ENCODE results near the gene HNRNPR. TPM values are rescaled to one million over a fixed set of nuclear protein-coding genes. Genes with fewer than 3 reads are reported as not detected.
"Not testable (repeated sequence)": the region's sequence is repeated elsewhere in the genome, so short reads cannot be mapped to it uniquely, and the experiment has no call there.

The HNRNPR gene
- total RNA-seq, 1 donor, result 70.6 TPM

GRCh38 chr1:23263380-23263887 is 80.7 kb downstream of the HNRNPR start:
- DNase-seq (ENCODE audit: insufficient read length, low spot score, missing footprints), result peak; percentile 5
- Histone ChIP-seq H2AFZ (ENCODE audit: low read length) (no peak overlapping the region), H3K36me3 (ENCODE audit: insufficient read depth, low read length) (no peaks in the 10 kb centered on the region), H3K9me3 (ENCODE audit: low read depth, low read length) (no peaks in the 10 kb centered on the region), H3K27ac (ENCODE audit: low read depth, low read length) (no peak overlapping the region), H4K20me1 (ENCODE audit: insufficient read depth, low read length) (no peaks in the 10 kb centered on the region), H3K79me2 (ENCODE audit: insufficient read depth, low read length) (no peaks in the 10 kb centered on the region), H3K4me3 (ENCODE audit: insufficient read depth, low read length) (no peak overlapping the region), H3K27me3 (ENCODE audit: insufficient read depth, low read length) (no peaks in the 10 kb centered on the region), H3K4me1 (ENCODE audit: insufficient read depth, low read length) (no peaks in the 10 kb centered on the region), H3K4me2 (ENCODE audit: insufficient read depth, low read length) (no peak overlapping the region)
- no peak for TF ChIP-seq CTCF (IDR thresholded peaks at IDR 0.05; ENCODE audit: extremely low read depth, low read depth, low read length)

DNA sequence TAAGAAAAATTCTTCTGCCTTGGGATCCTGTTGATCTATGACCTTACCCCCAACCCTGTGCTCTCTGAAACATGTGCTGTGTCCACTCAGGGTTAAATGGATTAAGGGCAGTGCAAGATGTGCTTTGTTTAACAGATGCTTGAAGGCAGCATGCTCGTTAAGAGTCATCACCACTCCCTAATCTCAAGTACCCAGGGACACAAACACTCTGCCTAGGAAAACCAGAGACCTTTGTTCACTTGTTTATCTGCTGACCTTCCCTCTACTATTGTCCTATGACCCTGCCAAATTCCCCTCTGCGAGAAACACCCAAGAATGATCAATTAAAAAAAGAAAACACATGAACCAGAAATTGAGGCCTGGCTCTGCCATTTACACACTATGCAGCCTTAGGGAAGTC is 86.0 kb downstream of the HNRNPR start:
- not testable (repeated sequence) for H3K4me2 ChIP-seq (ENCODE audit: insufficient read depth, low read length); H3K79me2 ChIP-seq (ENCODE audit: insufficient read depth, low read length); H3K27ac ChIP-seq (ENCODE audit: low read depth, low read length); H3K36me3 ChIP-seq (ENCODE audit: insufficient read depth, low read length); H3K27me3 ChIP-seq (ENCODE audit: insufficient read depth, low read length); H4K20me1 ChIP-seq (ENCODE audit: insufficient read depth, low read length); DNase-seq (ENCODE audit: insufficient read length, low spot score, missing footprints); H3K9me3 ChIP-seq (ENCODE audit: low read depth, low read length); H2AFZ ChIP-seq (ENCODE audit: low read length); H3K4me1 ChIP-seq (ENCODE audit: insufficient read depth, low read length); H3K4me3 ChIP-seq (ENCODE audit: insufficient read depth, low read length)

- not testable (repeated sequence) for H4K20me1 ChIP-seq (ENCODE audit: insufficient read depth, low read length); H3K79me2 ChIP-seq (ENCODE audit: insufficient read depth, low read length); H3K4me3 ChIP-seq (ENCODE audit: insufficient read depth, low read length); H3K4me2 ChIP-seq (ENCODE audit: insufficient read depth, low read length); H3K9me3 ChIP-seq (ENCODE audit: low read depth, low read length); H3K36me3 ChIP-seq (ENCODE audit: insufficient read depth, low read length); H3K27me3 ChIP-seq (ENCODE audit: insufficient read depth, low read length); H3K4me1 ChIP-seq (ENCODE audit: insufficient read depth, low read length); DNase-seq (ENCODE audit: insufficient read length, low spot score, missing footprints); H2AFZ ChIP-seq (ENCODE audit: low read length); H3K27ac ChIP-seq (ENCODE audit: low read depth, low read length)
These were observed 86.7 kb downstream of the HNRNPR start for GRCh38 chr1:23257371-23257770.

Other genes with a start within 250 kb of the HNRNPR start
- gene LUZP1, start 175.4 kb downstream of the HNRNPR start, total RNA-seq, result 29.5 and 30.0 TPM in 2 replicates
- under 0.01 TPM in 1 of 2 replicates, not detected in the other for gene HTR1D, start 126.8 kb downstream of the HNRNPR start, total RNA-seq
- 32.4 and 32.9 TPM in 2 replicates for gene ZNF436, start 25.6 kb upstream of the HNRNPR start, total RNA-seq
- 28.9 and 31.5 TPM in 2 replicates for gene TCEA3, start 80.5 kb upstream of the HNRNPR start, total RNA-seq
- gene ASAP3, start 139.9 kb upstream of the HNRNPR start, total RNA-seq, result 107 and 119 TPM in 2 replicates
- under 0.01 and 0.29 TPM in 2 replicates for gene E2F2, start 186.9 kb upstream of the HNRNPR start, total RNA-seq
- 177 and 240 TPM in 2 replicates for gene ID3, start 215.2 kb upstream of the HNRNPR start, total RNA-seq

Data from osteoblast (primary cell).